HG03066 (cell line): ENCODE measurements around the gene RAI1.
"Not testable (repeated sequence)": the region's sequence is repeated elsewhere in the genome, so short reads cannot be mapped to it uniquely, and the experiment has no call there.

Source experiments
- ATAC-seq: cut with Tn5 transposase; IDR thresholded peaks from one replicate; pipeline ENCODE4 v1.9.1; 2021; ENCODE audit warnings: low read depth; ENCODE audit not compliant: unreplicated experiment

Gene RAI1

DNA sequence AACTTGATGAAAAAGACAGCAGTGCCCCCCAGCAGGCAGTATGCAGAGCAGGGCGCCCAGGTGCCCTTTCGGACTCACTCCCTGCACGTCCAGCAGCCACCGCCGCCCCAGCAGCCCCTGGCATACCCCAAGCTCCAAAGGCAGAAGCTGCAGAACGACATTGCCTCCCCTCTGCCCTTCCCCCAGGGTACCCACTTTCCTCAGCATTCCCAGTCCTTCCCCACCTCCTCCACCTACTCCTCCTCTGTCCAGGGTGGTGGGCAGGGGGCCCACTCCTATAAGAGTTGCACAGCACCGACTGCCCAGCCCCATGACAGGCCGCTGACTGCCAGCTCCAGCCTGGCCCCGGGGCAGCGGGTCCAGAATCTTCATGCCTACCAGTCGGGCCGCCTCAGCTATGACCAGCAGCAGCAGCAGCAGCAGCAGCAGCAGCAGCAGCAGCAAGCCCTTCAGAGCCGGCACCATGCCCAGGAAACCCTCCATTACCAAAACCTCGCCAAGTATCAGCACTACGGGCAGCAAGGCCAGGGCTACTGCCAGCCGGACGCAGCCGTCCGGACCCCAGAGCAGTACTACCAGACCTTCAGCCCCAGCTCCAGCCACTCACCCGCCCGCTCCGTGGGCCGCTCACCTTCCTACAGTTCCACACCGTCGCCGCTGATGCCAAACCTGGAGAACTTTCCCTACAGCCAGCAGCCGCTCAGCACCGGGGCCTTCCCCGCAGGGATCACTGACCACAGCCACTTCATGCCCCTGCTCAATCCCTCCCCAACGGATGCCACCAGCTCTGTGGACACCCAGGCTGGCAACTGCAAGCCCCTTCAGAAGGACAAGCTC, 112.3 kb downstream of the RAI1 start:
- ATAC-seq: no peak

DNA sequence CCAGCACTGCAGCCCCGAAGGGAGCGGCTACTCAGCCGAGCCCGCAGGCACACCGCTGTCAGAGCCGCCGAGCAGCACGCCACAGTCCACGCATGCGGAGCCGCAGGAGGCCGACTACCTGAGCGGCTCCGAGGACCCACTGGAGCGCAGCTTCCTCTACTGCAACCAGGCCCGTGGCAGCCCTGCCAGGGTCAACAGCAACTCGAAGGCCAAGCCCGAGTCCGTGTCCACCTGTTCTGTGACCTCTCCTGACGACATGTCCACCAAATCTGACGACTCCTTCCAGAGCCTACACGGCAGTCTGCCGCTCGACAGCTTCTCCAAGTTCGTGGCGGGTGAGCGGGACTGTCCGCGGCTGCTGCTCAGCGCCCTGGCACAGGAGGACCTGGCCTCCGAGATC, 113.1 kb downstream of the RAI1 start:
- ATAC-seq: no peak

DNA sequence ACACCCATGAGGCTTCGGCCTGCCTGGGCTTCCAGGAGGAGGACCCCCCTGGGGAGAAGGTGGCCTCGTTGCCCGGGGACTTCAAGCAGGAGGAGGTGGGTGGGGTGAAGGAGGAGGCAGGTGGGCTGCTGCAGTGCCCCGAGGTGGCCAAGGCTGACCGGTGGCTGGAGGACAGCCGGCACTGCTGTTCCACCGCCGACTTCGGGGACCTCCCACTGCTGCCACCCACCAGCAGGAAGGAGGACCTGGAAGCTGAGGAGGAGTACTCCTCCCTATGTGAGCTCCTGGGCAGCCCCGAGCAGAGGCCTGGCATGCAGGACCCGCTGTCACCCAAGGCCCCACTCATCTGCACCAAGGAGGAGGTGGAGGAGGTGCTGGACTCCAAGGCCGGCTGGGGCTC, 114.0 kb downstream of the RAI1 start:
- ATAC-seq: no peak

DNA sequence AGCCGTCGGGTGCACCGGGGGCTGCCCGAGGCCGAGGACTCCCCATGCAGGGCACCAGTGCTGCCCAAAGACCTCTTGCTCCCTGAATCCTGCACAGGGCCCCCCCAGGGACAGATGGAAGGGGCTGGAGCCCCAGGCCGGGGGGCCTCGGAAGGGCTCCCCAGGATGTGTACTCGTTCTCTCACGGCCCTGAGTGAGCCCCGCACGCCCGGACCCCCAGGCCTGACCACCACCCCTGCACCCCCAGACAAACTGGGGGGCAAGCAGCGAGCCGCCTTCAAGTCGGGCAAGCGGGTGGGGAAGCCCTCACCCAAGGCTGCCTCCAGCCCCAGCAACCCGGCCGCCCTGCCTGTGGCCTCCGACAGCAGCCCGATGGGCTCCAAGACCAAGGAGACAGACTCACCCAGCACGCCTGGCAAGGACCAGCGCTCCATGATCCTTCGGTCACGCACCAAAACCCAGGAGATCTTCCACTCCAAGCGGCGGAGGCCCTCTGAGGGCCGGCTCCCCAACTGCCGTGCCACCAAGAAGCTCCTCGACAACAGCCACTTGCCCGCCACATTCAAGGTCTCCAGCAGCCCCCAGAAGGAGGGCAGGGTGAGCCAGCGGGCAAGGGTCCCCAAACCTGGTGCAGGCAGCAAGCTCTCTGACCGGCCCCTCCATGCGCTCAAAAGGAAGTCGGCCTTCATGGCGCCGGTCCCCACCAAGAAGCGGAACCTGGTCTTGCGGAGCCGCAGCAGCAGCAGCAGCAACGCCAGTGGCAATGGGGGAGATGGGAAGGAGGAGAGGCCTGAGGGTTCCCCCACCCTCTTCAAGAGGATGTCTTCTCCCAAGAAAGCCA, 114.9 kb downstream of the RAI1 start:
- ATAC-seq: no peak

DNA sequence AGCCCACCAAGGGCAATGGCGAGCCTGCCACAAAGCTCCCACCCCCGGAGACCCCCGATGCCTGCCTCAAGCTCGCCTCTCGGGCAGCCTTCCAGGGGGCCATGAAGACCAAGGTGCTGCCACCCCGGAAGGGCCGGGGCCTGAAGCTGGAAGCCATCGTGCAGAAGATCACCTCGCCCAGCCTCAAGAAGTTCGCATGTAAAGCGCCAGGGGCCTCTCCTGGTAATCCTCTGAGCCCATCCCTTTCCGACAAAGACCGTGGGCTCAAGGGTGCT, 115.5 kb downstream of the RAI1 start:
- no peak for ATAC-seq

DNA sequence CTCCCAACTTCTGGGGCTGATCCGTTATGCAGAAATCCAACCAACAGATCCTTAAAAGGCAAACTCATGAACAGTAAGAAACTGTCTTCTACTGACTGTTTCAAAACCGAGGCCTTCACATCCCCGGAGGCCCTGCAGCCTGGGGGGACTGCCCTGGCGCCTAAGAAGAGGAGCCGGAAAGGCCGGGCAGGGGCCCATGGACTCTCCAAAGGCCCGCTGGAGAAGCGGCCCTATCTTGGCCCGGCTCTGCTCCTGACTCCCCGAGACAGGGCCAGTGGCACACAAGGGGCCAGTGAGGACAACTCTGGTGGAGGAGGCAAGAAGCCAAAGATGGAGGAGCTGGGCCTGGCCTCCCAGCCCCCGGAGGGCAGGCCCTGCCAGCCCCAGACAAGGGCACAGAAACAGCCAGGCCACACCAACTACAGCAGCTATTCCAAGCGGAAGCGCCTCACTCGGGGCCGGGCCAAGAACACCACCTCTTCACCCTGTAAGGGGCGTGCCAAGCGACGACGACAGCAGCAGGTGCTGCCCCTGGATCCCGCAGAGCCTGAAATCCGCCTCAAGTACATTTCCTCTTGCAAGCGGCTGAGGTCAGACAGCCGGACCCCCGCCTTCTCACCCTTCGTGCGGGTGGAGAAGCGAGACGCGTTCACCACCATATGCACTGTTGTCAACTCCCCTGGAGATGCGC, 116.0 kb downstream of the RAI1 start:
- ATAC-seq: no peak

DNA sequence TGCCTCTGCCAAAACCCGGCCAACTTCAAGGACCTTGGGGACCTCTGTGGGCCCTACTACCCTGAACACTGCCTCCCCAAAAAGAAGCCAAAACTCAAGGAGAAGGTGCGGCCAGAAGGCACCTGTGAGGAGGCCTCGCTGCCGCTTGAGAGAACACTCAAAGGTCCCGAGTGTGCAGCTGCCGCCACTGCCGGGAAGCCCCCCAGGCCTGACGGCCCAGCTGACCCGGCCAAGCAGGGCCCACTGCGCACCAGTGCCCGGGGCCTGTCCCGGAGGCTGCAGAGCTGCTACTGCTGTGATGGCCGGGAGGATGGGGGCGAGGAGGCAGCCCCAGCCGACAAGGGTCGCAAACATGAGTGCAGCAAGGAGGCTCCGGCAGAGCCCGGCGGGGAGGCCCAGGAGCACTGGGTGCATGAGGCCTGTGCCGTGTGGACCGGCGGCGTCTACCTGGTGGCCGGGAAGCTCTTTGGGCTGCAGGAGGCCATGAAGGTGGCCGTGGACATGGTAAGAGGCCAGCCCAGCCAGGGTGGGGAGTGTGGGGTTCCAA, 116.8 kb downstream of the RAI1 start:
- no peak for ATAC-seq

DNA sequence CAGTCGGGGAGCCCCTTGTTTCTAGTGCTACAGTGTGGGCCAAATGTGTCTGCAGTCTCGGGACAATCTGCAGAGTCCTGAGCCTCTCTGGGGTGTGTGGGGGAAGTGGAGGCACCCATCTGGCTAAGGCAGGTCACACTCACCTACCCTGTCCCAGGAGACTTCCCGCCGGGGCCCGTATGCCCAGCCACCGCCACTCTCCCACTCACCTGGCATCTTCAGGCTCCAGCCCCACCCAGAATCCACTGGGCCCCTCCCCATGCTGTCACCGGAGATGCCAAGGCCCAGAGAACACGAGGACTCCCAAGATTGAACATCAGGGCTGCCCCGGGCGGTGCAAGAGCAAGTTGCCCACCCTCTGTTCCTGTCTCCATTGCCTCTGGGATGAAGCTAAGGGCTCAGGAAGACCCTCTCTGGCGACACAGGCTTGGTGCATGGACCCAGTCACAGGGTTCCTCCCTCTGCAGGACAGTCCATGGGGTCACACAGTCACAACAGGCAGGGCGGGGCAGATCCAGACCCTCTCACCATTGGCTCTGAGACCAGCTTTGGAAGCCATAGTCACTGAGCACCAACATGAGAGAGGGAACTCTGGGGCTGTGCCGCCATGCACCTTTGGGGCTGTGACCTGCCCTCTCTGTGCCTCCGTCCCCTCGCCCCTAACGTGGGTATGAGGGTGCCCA, 117.5 kb downstream of the RAI1 start:
- no peak for ATAC-seq

DNA sequence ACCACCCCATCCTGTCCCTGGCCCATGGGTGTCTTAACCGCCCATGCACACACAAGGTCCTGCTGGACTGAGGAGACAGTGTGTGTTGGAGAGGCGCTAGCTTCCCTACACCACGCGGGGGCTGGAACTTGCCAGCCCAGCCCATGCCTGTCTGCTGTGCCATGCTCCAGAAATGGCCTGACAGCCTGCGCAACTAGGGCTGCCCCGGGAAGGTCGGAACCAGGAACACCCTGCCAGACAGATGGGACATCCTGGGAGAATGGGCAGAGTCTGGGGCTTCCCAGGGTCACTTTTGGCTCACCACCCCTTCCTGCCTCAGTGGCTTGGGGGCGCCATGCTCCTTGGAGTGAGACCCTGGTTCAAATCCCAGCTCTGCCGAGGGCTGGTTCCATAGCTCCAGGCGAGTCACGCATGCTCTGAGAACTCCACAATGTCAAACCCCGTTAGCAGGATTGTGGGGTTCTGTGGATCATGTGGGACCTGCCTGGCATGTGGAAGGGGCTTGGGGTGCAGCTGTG, 119.3 kb downstream of the RAI1 start:
- no peak for ATAC-seq

DNA sequence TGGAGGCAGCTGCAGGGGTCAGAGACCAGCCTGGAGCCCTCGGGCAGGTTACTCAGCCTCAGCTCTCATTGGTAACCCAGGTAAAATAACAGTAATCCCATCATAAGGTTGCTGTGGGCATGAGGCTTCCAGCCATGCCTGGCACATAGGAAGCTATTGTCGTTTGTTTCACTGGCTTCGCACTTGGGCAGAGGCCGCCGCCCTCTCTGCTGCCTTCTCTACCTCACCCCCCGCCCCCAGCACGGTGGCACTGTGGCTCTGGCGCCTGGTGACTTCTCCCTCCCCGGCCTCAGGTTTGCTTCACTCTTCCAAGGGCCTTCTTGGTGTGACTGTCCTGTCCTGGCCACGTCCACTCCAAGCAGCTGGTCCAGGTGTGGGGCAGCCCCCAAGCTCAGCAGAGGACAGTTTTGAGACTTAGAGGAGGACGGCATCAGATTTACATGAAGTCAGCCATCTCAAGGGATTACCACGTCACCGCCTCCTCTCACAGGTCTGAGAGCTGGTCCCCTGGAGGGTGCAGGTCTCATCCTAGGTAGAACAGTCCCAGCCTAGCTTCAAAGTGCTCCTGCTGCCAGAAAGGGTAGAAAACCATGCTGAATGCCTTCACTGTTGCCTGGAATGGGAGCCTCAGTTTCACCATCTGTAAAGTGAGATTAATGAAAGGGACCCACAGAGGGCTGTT, 120.7 kb downstream of the RAI1 start:
- ATAC-seq: no peak

DNA sequence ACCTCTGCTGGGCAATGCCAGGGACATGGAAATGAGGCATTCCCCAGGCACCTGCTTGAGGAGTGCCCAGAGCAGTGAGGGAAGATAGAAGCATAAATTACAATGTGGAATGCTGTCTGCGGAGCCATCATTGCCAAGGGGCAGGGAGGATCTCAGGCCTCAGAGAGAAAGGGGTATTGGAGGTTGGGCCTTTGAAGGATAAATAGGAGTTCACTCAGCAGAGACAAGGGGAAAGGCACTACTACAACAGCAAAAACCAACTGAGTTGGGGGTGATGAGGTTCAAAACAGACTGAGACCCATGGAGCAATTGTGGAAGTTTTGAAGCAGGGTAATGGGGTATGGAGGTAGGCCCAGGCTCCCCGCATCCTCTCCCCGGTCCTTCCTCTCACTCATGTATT, 122.7 kb downstream of the RAI1 start:
- no peak for ATAC-seq

DNA sequence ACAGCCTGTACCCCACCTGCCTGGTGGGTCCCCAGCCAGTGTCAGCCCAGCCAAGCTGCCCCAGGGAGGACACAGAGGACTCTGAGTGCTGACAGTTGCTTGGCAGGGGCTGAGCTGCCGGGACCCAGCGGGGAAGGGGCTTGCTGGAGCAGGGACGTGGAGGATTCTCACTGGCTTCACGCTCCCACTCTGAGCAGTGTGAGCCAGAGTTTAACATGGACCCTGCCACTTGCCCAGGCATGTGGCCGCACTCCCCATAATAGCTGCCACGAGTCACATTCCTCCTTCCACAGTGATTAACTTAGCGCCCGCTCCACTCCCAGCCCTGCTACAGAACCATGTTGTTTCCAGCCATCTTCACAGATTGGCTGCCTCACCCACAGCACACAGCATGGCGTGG, 124.3 kb downstream of the RAI1 start:
- ATAC-seq: no peak

DNA sequence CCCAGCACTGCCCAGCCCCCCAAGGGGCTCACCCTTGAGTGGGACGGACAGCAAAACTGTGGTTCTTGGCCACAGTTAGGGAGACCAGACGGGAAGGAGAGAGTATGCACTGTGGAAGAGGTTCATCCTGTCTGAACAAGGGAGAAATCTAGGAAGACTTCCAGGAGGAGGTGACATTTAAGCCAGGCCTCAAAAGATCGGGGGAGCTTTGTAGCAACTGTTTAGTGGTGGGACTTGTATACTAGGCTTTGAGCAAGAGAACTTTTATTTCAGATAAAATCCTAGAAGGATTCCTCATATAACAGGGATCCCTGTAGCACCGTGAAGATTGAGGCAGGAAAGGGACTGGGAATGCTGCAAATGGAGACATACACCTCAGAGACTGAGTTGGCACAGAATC, 124.8 kb downstream of the RAI1 start:
- ATAC-seq: no peak

DNA sequence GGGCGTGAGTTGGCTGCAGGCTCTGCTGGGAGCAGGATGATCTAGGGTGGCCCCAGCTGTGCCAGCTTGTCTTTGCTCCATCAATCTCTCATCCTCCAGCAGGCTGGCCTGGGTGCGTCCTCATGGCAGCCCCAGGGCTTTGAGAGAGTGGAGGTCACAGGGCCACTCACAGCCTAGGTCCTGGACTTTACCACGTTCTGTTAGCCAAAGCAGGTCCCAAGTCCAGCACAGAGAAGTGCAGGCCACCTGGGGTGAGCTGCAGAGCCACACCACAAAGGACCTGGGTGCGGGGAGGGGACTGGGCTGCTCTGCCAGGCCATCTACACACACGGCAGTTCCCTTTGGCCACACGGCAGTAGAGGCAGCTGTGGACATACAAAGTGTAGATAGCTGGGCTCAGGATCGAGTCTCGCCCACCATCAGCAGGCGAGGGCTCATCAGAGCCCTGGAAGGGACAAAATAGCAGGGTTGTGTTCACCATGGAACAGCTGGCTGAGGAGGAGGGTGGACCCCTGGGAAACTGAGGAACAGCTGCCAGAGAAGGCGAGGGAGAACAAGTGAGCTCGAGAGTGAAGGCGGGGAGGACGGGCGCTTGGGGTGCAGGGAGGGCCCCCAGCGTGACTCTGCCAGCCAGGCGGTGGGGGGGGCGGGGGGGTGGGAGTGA, 125.5 kb downstream of the RAI1 start:
- no peak for ATAC-seq

DNA sequence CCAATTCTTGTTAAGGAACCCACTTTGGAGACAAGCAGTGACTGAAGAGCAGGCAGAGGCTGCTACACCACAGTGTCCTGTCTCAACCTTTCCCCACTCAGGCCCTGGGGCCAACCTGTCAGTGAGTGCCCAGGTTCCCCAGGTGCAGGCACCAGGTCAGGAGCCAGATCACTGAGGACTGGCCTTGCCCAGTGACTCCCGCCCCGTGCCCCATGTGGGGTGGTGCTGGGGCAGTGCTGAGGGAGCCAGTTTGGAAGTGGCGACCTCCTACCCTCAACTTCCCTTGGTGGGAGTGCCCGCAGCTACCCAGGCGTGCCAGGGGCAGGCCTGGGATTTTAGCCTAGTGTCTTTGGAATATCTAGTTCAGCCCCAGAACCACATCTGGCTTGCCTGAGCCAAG, 126.2 kb downstream of the RAI1 start:
- ATAC-seq: no peak

DNA sequence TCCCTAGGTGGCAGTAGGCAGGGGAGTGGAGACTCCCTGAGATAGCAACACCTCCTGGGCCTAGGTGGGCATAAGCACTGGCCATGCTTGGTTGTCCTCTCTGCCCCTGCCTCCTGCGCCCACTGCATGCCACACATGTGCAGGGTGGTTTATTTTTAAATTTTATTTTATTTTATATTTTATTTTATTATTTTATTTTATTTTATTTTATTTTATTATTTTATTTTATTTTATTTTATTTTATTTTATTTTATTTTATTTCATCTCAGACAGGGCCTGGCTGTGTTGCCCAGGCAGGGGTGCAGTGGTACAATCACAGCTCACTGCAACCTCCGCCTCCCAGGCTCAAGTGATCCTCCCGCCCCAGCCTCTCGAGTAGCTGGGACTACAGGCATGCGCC, 126.9 kb downstream of the RAI1 start:
- not testable (repeated sequence) for ATAC-seq

DNA sequence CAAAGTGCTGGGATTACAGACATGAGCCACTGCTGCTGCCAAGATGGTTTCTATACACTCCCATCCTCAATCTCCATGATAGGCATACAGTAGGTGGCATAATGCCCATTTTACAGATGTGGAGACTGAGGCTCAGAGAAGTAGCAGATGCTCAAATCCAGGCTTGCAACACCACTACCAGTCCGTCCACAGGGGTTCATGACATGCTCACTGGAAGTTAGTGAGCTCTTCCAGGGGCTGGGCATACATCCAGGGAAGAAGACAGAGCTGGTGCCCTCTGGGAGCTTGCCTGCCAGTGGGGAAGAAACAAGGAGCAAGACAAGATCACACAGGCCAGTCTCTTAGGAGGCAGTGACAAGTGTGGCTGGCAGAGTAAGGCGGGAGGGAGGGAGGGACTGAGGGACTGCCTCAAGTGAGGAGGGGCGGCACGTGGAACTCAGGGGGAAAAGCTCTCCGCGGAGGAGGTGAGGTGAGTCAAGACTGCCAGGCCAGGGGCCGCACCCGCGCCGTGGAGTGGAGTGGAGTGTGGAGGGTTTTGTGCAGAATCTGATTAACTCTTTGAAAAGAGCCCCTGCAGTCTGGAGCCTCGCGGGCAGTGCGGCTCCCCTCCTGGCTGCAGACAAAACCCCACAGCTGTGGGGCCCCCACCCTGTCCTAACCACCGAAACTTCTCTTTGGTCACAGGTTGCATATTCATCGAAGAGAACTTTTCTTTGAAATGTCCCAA, 127.6 kb downstream of the RAI1 start:
- peak; percentile 66 for ATAC-seq

DNA sequence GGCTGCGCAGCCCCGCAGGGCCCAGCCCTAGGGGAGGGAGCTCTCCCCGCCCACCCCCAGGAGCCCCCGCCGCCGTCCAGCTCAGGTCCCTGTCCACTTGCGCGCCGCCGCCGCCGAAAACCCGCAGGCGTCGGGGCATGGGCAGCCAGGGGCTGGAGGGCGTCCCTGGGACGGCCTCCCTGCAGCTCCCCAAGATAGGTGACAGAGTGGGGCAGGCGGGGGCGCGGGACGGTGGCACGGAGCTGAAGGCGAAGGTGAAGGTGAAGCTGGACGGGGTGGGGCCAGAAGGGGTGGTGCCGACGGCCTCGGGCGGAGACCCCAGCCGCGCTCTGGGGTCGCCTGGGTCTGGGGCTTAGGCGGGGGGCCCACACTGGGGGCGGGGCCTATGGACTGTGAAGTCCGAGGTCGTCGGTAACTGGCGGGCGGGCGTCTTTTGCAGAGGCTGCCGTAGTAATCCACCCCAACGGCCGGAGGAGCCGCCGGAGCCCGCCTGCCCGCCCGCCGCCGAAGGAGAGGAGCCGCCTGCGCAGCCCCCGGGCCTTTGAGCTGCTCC, 128.3 kb downstream of the RAI1 start:
- ATAC-seq: no peak
